Esophagus muscularis mucosa (tissue), 3 donors: Measurements from ENCODE around the gene DDRGK1.

Experiments
- CTCF ChIP-seq, 3 experiments: fragments of 200-600 bp in 2 of 3; fragments of 450-650 bp in 1 of 3; sonication (generic) in 2 of 3; IDR thresholded peaks; one replicate each; pipeline ENCODE4 v1.5.1; 2017 to 2019; ENCODE audit warnings: antibody characterized with exemption in 3 of 3, mild to moderate bottlenecking in 2 of 3, moderate library complexity in 1 of 3
- POLR2A ChIP-seq: fragments of 450-650 bp; IDR thresholded peaks from one replicate; pipeline ENCODE4 v1.6.1; 2017; ENCODE audit warnings: antibody characterized with exemption, moderate library complexity, mild to moderate bottlenecking, low read depth

GRCh38 chr20:3244613-3245012, 40.1 kb upstream of the DDRGK1 start:
- TF ChIP-seq CTCF (IDR thresholded peaks at IDR 0.05), result no peak
- TF ChIP-seq POLR2A, result no peak
